ENCODE measurements around the gene EPB41L3.
"Not testable (repeated sequence)": the region's sequence is repeated elsewhere in the genome, so short reads cannot be mapped to it uniquely, and the experiment has no call there.

The EPB41L3 gene

DNA sequence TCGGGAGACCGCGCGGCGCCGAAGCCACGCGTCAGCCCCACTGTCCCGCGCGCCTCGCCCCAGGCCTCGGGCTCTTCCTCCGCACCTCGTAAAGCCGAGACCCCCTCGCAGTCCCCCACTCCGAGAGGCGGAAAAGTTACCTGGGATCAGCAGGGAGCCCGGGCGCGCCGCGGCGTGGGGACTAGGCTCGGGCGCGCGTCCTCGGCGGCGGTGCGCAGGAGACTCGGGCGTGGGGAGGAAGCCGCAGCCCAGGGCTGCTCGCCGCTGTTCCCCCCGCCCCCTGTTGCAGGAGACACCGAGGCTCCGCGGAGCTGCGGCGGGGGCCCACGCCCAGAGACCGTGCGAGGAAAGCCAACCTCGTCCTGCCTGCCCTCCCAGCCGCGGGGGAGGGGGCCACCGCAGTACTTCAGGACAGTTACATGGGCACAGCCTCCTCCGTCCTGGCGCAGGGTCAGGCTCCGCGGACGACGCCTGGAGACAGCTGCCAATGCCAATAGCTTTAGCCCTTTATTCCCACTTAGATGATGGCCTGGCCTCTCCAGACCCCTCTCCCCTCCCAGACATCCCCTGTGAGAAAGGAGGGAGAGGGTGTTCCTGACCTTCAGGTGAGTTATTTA, at the start of gene EPB41L3:
Gene EPB41L3, minus strand, starts transcription at position 225 of the 617 bp plus-strand sequence. CDS start 54,814 bp downstream, outside the sequence.
- no peak for DNase-seq

DNA sequence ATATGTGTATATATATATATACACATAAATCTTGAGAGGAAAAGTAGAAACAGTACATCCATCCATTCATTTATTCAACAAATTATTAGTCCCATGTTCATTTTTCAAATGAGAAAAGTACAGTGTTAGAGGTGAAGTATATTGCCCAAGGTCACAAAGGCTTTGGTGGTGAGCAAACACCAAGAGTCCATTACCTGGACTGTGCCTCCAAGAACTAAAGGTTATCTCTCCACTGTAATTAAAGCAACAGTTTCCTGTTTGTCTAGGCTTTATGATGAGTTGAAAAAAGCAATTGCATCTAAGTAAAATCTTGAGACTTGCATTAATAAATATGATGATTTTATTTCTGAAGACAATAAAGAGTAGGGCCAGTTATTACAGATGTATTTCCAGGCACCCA, 44.7 kb upstream of the EPB41L3 start:
- DNase-seq: no peak

DNA sequence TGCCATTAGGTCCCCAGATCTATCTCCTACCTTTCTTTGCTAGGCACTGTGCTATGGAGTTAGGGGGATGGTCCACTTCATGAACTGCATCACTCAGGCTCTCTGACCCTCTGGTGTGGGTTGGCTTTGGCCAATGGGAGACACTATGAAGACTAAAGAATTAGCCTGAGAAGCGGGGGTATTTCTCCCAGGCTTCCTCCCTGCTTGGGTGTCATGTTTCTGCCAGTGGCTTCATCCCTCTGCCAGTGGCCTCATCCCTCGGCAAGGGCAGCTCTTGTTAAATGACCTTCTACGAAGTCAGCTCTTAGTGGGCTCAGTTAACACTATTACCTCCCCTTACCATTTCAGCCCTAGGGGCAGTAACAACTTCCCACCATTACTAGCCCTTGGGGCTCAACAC, 41.9 kb upstream of the EPB41L3 start:
- DNase-seq: no peak

GRCh38 chr18:5584746-5585417, 41.1 kb upstream of the EPB41L3 start:
- no peak for DNase-seq

DNA sequence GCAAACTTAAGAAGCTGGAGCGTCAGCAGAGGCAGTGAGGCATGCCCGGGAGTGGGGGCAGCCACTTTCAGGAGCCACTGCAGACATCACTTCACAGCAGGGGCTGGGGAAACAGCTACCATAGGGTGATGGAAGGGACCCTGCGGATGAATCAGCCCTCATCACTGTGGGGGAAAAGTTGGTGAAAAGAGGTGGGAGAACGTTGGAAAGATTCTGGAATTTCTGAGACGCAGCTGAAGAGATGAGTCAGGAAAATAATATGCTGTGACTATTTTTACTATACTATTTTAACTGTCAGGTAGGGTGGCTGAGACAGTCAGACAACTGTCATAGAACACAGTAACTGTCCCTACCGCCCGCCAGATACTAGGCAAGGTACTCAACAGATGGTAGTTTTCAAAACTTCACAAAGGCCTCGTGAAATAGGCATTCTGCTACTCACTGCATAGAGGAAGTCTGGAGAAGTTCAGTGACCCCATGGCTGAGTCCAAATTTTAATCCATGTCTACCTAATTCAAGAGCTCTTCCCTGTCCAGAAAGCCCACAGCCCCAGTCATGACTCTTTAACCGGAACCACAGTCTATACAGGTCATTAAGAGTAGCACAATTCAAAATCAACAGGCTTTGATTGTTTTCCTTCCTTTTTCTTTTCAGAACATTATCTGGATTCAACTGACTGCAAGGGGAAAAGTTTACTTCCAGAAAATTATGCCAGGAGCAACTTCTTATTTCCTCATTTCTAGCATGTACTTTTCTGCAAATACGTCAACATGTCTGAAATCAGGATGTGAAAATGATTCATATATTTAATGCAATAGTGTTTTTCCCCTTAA, 39.3 kb upstream of the EPB41L3 start:
- no peak for DNase-seq

- no peak for DNase-seq
These were observed 38.3 kb upstream of the EPB41L3 start for GRCh38 chr18:5582076-5582475.

- DNase-seq: no peak
These were observed 31.0 kb upstream of the EPB41L3 start for GRCh38 chr18:5574843-5575242.

GRCh38 chr18:5571666-5572065, 27.9 kb upstream of the EPB41L3 start:
- no peak for DNase-seq

DNA sequence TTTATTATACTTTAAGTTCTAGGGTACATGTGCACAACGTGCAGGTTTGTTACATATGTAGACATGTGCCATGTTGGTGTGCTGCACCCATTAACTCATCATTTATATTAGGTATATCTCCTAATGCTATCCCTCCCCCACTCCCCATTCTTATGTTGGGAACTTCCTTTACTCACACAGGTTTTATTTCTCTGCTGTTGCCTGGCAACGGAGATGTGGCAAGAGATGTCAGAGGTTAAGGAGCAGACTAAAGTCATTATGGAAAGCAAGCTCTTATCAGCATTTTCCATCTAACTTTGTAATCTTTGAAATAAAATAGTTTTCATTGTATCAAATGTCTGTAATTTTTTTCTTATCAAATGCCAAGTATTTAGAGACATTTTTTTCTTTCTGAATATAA, 26.8 kb upstream of the EPB41L3 start:
- not testable (repeated sequence) for DNase-seq

DNA sequence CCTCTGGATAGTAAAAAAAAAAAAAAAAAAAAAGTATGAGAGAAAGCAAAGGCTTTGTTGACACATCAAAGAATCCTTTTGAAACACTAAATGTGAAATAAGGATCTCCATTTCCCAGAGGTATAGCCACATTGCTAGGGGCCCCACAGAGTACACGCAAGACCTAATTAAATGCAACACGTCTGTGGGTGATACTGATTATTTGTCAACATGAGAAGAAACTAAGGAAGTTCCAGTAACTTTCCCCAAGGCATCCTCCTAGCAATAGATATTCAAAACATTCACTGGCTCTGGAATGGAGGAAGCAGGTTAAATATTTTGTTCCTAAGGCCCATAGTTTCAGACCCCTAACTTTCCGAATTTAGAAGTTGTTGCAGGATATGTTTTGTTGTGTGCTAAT, 24.6 kb upstream of the EPB41L3 start:
- no peak for DNase-seq

- DNase-seq: no peak
These were observed 15.1 kb upstream of the EPB41L3 start for GRCh38 chr18:5558851-5559250.

DNA sequence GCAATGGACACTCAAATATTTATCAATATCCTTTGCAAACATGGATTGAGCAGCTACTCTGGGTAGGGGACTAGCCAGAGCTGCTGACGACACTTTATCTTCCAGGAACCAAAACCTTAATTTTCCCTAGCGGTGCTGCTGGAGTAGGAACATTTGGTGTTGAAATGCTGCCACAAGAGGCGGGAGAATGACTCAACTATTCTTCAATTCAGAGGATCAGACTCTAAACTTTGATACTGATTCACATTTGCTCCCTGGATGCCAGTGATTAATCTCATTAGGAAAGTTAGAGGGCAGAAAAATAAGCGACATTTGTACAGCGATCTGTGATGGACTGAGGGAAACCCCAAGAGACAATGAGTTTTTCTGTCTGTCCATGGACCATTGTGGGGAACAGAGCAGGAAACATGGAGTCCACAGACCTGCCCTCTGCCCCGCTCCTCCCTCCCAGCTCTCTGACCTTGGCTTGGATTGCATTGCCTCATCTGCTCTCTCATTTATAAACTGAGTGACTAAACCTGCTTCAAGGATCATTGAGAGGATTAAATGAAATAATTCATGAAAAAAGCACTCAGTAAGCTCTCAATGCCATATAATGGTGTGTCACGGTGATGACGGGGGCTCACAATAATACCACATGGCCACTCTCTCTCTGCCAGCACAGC, 12.6 kb upstream of the EPB41L3 start:
- no peak for DNase-seq

- DNase-seq: no peak
These were observed 10.8 kb upstream of the EPB41L3 start for GRCh38 chr18:5554629-5555028.

GRCh38 chr18:5546660-5547059, 2.9 kb upstream of the EPB41L3 start:
- DNase-seq: no peak

GRCh38 chr18:5543036-5543680, 639 bp downstream of the EPB41L3 start:
- no peak for DNase-seq

- DNase-seq: no peak
These were observed 1.2 kb downstream of the EPB41L3 start for GRCh38 chr18:5542515-5543035.

GRCh38 chr18:5541644-5542043, 2.2 kb downstream of the EPB41L3 start:
- DNase-seq: no peak

GRCh38 chr18:5539391-5539790, 4.4 kb downstream of the EPB41L3 start:
- DNase-seq: no peak

- no peak for DNase-seq
These were observed 5.3 kb downstream of the EPB41L3 start for GRCh38 chr18:5538544-5538943.

GRCh38 chr18:5537860-5538259, 5.9 kb downstream of the EPB41L3 start:
- no peak for DNase-seq

- no peak for DNase-seq
These were observed 9.0 kb downstream of the EPB41L3 start for GRCh38 chr18:5534845-5535244.

DNA sequence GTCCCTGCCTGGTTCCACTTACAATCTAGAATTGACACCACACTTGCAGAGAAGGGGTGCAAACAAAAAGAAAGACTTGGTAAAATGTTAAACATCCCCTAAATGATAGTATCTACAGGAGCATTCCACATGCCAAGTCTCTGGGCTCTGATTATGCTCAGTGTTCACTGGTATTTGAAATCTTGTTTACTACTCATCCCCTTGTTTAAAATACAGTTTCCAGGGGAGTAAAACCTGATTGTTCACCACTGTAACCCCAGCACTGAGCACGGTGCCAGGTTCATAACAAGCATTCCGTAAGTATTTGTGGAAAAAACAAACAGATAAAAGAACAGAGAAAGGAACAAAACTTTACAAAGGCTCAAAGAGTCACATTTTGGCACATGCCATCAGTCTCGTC, 11.7 kb downstream of the EPB41L3 start:
- no peak for DNase-seq

All from NCI-H774 (cell line).